AG10803 (cell line): Measurements from ENCODE around the gene EYA3.
A peak's percentile ranks its signal among the peaks of the same experiment; 100 is the strongest.

ENCODE experiments used
- DNase-seq: peaks from one replicate; pipeline ENCODE4 v3.0.0; 2010; ENCODE audit warnings: low read depth
- H3K4me3 ChIP-seq: 2 replicates; pipeline ENCODE4 v1.5.1; 2011; ENCODE audit warnings: mild to moderate bottlenecking, low read length, control low read depth
- TF ChIP-seq, protein P1 (sequence below): conservative IDR thresholded peaks from 2 replicates; pipeline ENCODE4 v1.5.1; 2011; ENCODE audit warnings: mild to moderate bottlenecking, low read length, control low read depth, inconsistent platforms

Gene EYA3

DNA sequence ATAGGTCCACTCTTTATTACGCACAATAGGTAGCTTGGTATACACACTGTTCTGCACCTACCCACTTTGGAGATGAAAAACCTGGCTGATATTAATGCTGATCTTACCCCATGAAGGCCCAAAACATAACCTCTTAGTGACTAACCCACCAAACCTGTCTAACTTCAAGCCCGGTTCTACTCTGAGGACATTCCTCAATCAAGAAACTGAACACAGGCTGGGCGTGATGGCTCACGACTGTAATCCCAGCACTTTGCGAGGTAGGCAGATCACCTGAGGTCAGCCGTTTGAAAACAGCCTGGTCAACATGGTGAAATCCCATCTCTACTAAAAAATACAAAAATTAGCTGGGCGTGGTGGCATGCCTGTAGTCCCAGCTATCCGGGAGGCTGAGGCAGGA lies 50.5 kb downstream of the EYA3 start:
- no peak overlapping the region for H3K4me3 ChIP-seq
- TF ChIP-seq, protein P1, sequence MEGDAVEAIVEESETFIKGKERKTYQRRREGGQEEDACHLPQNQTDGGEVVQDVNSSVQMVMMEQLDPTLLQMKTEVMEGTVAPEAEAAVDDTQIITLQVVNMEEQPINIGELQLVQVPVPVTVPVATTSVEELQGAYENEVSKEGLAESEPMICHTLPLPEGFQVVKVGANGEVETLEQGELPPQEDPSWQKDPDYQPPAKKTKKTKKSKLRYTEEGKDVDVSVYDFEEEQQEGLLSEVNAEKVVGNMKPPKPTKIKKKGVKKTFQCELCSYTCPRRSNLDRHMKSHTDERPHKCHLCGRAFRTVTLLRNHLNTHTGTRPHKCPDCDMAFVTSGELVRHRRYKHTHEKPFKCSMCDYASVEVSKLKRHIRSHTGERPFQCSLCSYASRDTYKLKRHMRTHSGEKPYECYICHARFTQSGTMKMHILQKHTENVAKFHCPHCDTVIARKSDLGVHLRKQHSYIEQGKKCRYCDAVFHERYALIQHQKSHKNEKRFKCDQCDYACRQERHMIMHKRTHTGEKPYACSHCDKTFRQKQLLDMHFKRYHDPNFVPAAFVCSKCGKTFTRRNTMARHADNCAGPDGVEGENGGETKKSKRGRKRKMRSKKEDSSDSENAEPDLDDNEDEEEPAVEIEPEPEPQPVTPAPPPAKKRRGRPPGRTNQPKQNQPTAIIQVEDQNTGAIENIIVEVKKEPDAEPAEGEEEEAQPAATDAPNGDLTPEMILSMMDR: no peak
- DNase-seq: no peak

DNA sequence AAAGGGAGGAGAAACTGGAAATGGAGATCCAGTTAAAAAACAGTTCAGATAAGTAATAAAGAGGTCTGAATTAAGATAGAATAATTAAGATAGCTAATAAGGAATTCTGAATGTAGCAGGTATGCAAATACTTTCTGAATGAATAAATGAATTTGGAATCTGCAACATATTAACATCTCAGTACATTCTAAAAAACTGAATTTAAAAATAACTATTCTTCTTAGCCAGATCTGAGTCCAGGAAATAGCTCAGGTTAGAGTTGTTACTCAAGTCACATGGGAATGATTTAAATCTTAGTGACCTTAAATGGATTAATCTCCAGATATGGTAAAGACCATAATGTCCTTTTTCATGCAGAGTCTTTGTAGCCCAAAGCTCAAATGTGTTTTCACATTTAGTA lies 51.2 kb downstream of the EYA3 start:
- TF ChIP-seq, protein P1: no peak
- DNase-seq: no peak
- H3K4me3 ChIP-seq: no peak overlapping the region

DNA sequence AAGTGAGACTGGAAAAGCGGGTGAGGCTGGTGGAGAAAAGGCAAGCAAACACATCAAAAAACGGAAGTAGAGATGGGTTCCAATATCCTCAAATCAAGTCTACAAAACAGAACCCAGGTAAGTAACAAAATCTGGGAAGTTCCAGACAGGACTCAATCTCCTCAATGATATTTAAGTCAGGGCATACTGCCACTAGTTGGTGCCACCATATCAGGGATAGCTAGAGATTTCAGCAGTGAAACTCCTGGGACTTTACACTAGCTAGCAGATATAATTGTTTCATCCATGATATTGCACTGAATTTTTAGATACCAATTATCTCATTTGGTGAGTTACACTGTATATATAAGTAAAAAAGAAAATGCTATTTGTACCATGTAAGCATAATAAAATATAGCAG lies 52.0 kb downstream of the EYA3 start:
- no peak overlapping the region for H3K4me3 ChIP-seq
- no peak for DNase-seq
- TF ChIP-seq, protein P1: no peak

DNA sequence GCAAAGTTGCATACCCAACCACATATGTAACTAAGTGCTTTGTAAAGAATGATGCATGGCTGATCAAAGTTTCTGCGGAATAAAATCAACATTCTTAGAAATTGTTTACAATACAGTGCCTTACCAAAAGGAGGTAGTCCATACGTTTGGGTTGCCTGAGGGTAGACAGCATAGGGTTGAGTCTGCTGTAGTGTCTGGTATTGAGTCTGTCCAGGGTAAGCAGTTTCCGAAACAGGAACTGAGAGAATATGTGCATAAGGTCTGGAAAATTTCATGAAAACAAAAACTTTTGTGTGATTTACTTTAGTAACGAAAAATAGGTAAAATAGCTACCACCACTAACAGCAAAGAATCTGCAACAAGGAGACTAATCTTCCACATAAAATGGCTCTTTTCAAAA lies 53.0 kb downstream of the EYA3 start:
- DNase-seq: no peak
- H3K4me3 ChIP-seq: no peak overlapping the region
- TF ChIP-seq, protein P1: no peak

DNA sequence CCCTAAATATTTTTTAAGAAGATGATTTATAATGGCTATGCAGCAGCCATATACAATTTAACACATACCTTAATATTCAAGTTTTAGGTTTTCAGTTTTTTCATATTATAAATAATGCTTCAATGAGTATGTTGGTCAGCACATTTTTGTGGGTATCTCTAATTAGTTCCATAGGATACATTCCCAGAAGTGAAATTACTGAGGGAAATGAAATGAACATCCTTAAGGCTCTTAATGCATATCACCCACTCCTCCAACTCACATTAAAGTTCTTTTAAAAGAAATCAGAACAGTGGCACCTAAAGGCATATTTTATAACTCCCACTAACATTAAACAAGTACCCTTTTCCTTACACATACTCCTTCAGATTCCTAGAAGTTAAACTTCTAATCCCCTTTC lies 56.1 kb downstream of the EYA3 start:
- no peak overlapping the region for H3K4me3 ChIP-seq
- TF ChIP-seq, protein P1: no peak
- DNase-seq: no peak

DNA sequence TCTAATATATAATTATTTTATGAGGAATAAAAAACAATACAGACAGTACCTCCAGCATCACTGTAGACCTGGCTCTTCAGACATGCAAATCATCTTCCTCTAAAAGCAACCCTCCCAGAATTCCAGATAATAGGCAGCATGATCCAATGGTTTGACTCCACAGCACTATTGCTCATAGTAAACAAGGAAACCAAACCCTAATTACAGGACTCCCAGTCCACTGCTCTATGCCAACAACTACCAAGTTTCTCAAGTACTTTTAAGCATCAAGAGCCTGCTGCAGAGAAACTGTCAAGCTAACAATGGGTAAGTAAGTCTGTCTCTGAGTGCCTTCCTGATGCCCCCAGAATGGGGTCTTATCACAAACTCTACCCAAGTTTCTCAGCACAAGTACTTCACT lies 57.2 kb downstream of the EYA3 start:
- H3K4me3 ChIP-seq: no peak overlapping the region
- TF ChIP-seq, protein P1: no peak
- peak; percentile 24 for DNase-seq

DNA sequence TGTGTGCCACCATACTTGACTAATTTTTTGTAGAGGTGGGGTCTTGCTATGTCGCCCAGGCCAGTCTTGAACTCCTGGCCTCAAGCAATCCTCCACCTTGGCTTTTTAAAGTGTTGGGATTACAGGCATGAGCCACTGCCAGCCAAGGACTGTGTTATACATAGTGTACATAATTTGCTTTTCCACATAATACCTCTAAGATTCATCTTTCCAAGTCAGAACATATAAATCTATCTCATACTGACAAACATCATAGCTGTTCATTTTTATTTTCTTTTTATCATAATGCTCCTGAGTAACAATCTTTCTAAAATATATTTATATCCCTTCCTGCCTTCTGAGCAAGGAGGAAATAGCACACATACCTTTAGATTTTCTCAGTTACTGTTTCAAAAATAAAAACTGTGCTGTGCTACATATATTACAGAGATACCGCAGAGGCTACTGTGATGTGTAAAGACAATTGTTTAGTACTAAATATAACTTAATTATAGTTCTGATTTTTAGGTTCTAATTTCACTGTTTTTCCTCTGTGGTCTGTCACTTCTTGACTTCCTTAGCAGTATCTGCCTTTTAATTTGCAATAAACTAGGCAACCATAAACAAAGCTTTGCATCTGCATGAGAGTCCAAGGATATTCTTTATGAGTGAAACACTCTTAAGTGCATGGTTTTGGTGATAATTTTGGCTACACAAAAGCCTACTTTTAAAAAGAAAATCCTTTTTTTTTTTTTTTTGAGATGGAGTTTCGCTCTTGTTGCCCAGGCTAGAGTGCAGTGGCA lies 59.3 kb downstream of the EYA3 start:
- TF ChIP-seq, protein P1: no peak
- H3K4me3 ChIP-seq: no peak overlapping the region
- peak; percentile 40 for DNase-seq
